Right lobe of liver (tissue), 6 donors: ENCODE data around the gene NME9. TPM values are rescaled to one million over a fixed set of nuclear protein-coding genes. Genes with fewer than 3 reads are reported as not detected.

Experiments used
- ATAC-seq, 4 donors: fragments of 200-7000 bp; cut with Tn5 transposase; one replicate each; pipeline ENCODE4 v1.9.1; 2020; ENCODE audit warnings: mild to moderate bottlenecking in 4 of 4, moderate library complexity in 4 of 4
- DNase-seq, 3 donors: peaks; one replicate each; pipeline ENCODE4 v3.0.0-alpha.2; 2020
- H3K27ac ChIP-seq, 3 donors: fragments of 200-600 bp; one replicate each; pipeline ENCODE4 v1.8.0; 2022
- H3K27me3 ChIP-seq, 2 donors: fragments of 200-600 bp; one replicate each; pipeline ENCODE4 v1.8.0; 2022
- H3K36me3 ChIP-seq, 4 donors: fragments of 200-600 bp; sonication (generic) in 1 of 4; one replicate each; pipeline versions ENCODE4 v1.5.1 to v1.8.0; 2017 to 2022; ENCODE audit warnings: control low read depth in 1 of 4
- H3K4me1 ChIP-seq, 4 donors: fragments of 200-600 bp; sonication (generic) in 1 of 4; one replicate each; pipeline versions ENCODE4 v1.5.1 to v1.8.0; 2017 to 2022; ENCODE audit warnings: control low read depth in 1 of 4
- H3K4me3 ChIP-seq, 3 donors: fragments of 200-600 bp; one replicate each; pipeline ENCODE4 v1.8.0; 2022
- H3K9me3 ChIP-seq, 4 donors: fragments of 200-600 bp; sonication (generic) in 1 of 4; one replicate each; pipeline versions ENCODE4 v1.5.1 to v1.8.0; 2017 to 2022; ENCODE audit warnings: control low read depth in 1 of 4
- POLR2A ChIP-seq: fragments of 450-650 bp; IDR thresholded peaks from one replicate; pipeline ENCODE4 v1.6.1; 2017; ENCODE audit warnings: antibody characterized with exemption, mild to moderate bottlenecking
- WGBS: methylation state at CpG from one replicate; pipeline ENCODE4 v1.1.6; 2018; ENCODE audit warnings: low coverage, low lambda C conversion rate; ENCODE audit not compliant: insufficient coverage; ENCODE audit errors: missing lambda C conversion rate; 5-methylcytosine and 5-hydroxymethylcytosine counted together
- intact Hi-C, 2 donors: fragments of 100-400 bp; cut with DNase I; formaldehyde crosslinking; loops; one replicate each; pipeline versions ENCODE4 v1.11.2 to v1.14.1; 2022
- total RNA-seq, 6 experiments: library from RNA; depleted of rRNA in 2 of 6; stranded (reverse); fragments of >200 nt in 2 of 6; fragmentation: NEBNext Ultra II Directional in 3 of 6; extraction: Animal tissue kit (Norgen Biotek cat#: 25700) in 3 of 6; gene quantifications; one replicate each; pipeline versions ENCODE4 v1.1.0 to v1.2.4, GENCODE V29; 2016 to 2023
- TF ChIP-seq, protein P1 (sequence below), 4 donors: fragments of 200-600 bp in 3 of 4; fragments of 450-650 bp in 1 of 4; IDR thresholded peaks; one replicate each; pipeline versions ENCODE4 v1.5.1 to v1.8.0; 2016 to 2022; ENCODE audit warnings: antibody characterized with exemption in 4 of 4, mild to moderate bottlenecking in 2 of 4
- donor health status: DM: no; HTN: yes; CAD: no.
- donor health status: DM: no; HTN: no; CAD: no.
- donor health status: DM: no; HTN: no; CAD: no.
- donor health status: DM: no; HTN: yes; CAD: no.
- donor health status: DM: no; HTN: yes; CAD: no.

NME9 gene
- total RNA-seq, 6 experiments from 2014 or later: not detected

DNA sequence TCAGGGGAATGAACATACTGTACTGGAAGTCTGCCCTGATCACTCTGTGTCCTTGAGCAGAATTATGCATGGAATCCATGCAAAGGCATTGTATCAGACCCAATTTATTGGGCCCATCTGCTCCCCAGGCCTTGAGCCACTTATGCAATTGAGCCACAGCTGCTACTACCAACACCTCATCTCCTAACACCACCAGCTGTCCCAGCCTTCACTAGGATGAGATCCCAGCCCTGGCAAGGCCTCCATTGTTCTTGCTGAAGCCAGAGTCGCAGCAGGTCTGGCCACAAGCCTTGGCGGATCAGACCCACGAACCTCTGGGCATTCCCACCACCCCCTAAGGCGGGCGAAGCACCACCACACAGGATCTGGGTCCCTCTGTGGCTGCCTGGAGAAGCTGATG lies 9.2 kb upstream of the NME9 start:
- intact Hi-C loops: loop anchor here (10.0 kb wide), 2 partner anchors 76 to 86 kb away; no protein-coding TSS in a partner anchor
- H3K4me3 ChIP-seq: no peak overlapping the region
- ATAC-seq (no peak), DNase-seq (no peak)
- no CpG with 5 or more reads among the region's 5 CpGs for WGBS
- H3K27me3 ChIP-seq: no peaks in the 10 kb centered on the region
- TF ChIP-seq, protein P1, sequence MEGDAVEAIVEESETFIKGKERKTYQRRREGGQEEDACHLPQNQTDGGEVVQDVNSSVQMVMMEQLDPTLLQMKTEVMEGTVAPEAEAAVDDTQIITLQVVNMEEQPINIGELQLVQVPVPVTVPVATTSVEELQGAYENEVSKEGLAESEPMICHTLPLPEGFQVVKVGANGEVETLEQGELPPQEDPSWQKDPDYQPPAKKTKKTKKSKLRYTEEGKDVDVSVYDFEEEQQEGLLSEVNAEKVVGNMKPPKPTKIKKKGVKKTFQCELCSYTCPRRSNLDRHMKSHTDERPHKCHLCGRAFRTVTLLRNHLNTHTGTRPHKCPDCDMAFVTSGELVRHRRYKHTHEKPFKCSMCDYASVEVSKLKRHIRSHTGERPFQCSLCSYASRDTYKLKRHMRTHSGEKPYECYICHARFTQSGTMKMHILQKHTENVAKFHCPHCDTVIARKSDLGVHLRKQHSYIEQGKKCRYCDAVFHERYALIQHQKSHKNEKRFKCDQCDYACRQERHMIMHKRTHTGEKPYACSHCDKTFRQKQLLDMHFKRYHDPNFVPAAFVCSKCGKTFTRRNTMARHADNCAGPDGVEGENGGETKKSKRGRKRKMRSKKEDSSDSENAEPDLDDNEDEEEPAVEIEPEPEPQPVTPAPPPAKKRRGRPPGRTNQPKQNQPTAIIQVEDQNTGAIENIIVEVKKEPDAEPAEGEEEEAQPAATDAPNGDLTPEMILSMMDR (IDR thresholded peaks at IDR 0.05): no peak
- no peak for TF ChIP-seq POLR2A
- H3K36me3 ChIP-seq: no peaks in the 10 kb centered on the region
- no peaks in the 10 kb centered on the region for H3K9me3 ChIP-seq
- H3K4me1 ChIP-seq: no peaks in the 10 kb centered on the region
- no peak overlapping the region for H3K27ac ChIP-seq

DNA sequence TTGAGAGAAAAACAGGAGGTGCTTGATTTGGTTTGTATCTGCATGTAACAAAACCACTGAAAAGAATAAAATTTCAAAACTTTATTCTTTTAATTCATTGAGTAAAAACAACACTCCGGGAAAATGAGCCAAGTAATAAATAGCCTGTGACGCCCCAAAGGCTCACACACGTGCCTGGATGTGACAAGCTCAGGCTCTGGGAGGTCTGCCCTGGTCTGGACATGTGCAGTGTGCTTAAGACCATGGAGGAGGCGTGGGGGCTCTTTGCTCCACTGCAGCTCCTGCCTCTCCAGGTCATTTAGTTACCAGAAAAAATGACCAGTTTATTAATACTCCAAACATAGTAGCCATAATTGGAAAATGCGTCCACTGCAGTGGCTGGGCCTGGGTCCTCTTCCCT lies 8.6 kb upstream of the NME9 start:
- Histone ChIP-seq H3K4me3 (no peak overlapping the region), H3K9me3 (no peaks in the 10 kb centered on the region), H3K4me1 (no peaks in the 10 kb centered on the region), H3K36me3 (no peaks in the 10 kb centered on the region), H3K27me3 (no peaks in the 10 kb centered on the region), H3K27ac (no peak overlapping the region)
- WGBS: 53% methylated on average over 5 of the region's 5 CpGs
- no peak for ATAC-seq
- no peak for TF ChIP-seq POLR2A
- TF ChIP-seq, protein P1 (IDR thresholded peaks at IDR 0.05): no peak
- intact Hi-C loops: loop anchor here (10.0 kb wide), 2 partner anchors 77 to 87 kb away; no protein-coding TSS in a partner anchor
- DNase-seq: no peak

DNA sequence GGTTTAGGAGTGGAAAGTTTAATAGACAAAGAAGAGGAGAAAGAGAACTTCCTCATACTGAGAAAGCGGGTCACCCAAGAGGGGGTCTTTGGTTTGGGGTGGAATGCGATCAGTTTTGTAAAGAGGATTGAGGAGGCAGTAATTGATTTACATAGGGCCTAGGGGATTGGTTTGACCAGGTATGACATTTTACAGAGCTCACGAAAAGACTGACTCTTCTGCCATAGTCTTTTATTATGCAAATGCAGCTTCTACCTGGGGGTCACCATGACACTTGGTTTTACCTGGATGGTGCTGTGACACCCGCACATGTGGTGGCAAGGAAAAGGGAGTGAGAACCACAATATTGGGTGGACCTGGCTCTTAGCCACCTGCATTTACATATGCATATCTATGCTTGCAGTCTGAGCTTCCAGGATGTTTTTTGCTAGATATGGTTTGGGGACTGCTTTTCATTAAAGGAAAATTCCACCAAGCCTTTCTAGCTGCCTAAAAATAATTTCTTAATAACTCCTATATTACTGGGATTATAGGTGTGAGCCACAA lies 6.9 kb upstream of the NME9 start:
- H3K36me3 ChIP-seq: no peaks in the 10 kb centered on the region
- TF ChIP-seq, protein P1 (IDR thresholded peaks at IDR 0.05): no peak
- no peak for TF ChIP-seq POLR2A
- H3K9me3 ChIP-seq: no peaks in the 10 kb centered on the region
- no peaks in the 10 kb centered on the region for H3K27me3 ChIP-seq
- no peaks in the 10 kb centered on the region for H3K4me1 ChIP-seq
- intact Hi-C loops: loop anchor here (10.0 kb wide), 2 partner anchors 78 to 88 kb away; no protein-coding TSS in a partner anchor
- no peak overlapping the region for H3K4me3 ChIP-seq
- no peak for ATAC-seq
- WGBS: 90% methylated on average over 3 of the region's 4 CpGs
- no peak overlapping the region for H3K27ac ChIP-seq
- DNase-seq: no peak

DNA sequence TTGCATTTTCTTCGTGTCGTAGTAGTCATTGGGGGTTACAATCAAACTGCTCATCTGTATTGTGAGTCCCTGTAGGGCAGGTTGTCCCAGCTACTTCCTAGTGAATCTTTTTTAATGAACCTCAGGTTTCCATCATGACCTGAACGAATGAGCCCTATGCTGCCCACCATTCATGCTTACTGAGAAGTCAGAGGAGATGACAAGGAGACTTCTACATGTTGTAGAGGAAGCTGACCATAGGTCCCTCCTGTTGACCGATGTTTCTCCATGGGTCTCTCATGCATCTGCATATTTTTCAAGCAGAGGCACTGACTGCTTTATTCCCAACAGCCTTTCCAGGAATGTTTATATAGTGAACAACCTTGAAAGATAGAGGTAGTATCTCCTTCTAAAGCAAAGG lies 5.0 kb upstream of the NME9 start:
- H3K4me3 ChIP-seq: no peak overlapping the region
- no peaks in the 10 kb centered on the region for H3K9me3 ChIP-seq
- no peak for ATAC-seq
- TF ChIP-seq POLR2A: no peak
- TF ChIP-seq, protein P1 (IDR thresholded peaks at IDR 0.05): no peak
- DNase-seq: no peak
- intact Hi-C loops: loop anchor here (10.0 kb wide), 2 partner anchors 80 to 90 kb away; no protein-coding TSS in a partner anchor
- H3K4me1 ChIP-seq: no peaks in the 10 kb centered on the region
- H3K27ac ChIP-seq: no peak overlapping the region
- H3K27me3 ChIP-seq: no peaks in the 10 kb centered on the region
- 81% methylated on average over 4 of the region's 4 CpGs for WGBS
- no peaks in the 10 kb centered on the region for H3K36me3 ChIP-seq
